B cell (primary cell): Measurements from ENCODE around the gene NDST1. TPM values are rescaled to one million over a fixed set of nuclear protein-coding genes. Genes with fewer than 3 reads are reported as not detected.

Experiments used
- ATAC-seq: fragments of 200-7000 bp; cut with Tn5 transposase; one replicate; pipeline ENCODE4 v1.10.0; 2021; ENCODE audit warnings: low read depth, mild to moderate bottlenecking, moderate number of reproducible peaks, moderate library complexity
- CTCF ChIA-PET: fragments of 350-600 bp; sonication (Branson Sonifier 250); formaldehyde crosslinking; loops from one replicate; lab custom pipeline; 2021; ENCODE audit warnings: antibody characterized with exemption, inconsistent platforms; lab: Charles Lee
- POLR2A ChIA-PET: fragments of 350-600 bp; sonication (Branson Sonifier 250); formaldehyde crosslinking; loops from one replicate; lab custom pipeline; 2021; ENCODE audit warnings: antibody characterized with exemption; lab: Charles Lee
- DNase-seq: peaks from one replicate; pipeline ENCODE4 v3.0.0; 2013
- H2AFZ ChIP-seq: 2 replicates; pipeline ENCODE4 v1.6.1; 2012; ENCODE audit warnings: mild to moderate bottlenecking, low read depth, low read length; ENCODE audit not compliant: insufficient read depth, poor library complexity, severe bottlenecking
- H3K27ac ChIP-seq, 2 donors: 1 replicate in 1 of 2; 2 replicates in 1 of 2; pipeline ENCODE4 v1.5.1; 2012 to 2013; ENCODE audit warnings: low read length in 2 of 2, mild to moderate bottlenecking in 2 of 2, moderate library complexity in 1 of 2
- H3K27me3 ChIP-seq, 4 experiments: fragments of 200-600 bp in 1 of 4; sonication (generic) in 1 of 4; replicated peaks in 1 of 4; 1 replicate in 2 of 4; 2 replicates in 2 of 4; pipeline versions ENCODE4 v1.6.1 to v1.7.0; 2013 to 2016; ENCODE audit warnings: low read length in 3 of 4, mild to moderate bottlenecking in 2 of 4, mixed read lengths in 1 of 4, moderate library complexity in 1 of 4; ENCODE audit not compliant: insufficient read depth in 4 of 4, control insufficient read depth in 3 of 4; ENCODE audit errors: control extremely low read depth in 1 of 4
- H3K36me3 ChIP-seq, 2 experiments: replicated peaks in 1 of 2; 1 replicate in 1 of 2; 2 replicates in 1 of 2; pipeline versions ENCODE4 v1.6.1 to v1.7.1; 2013; ENCODE audit warnings: low read length in 1 of 2; ENCODE audit not compliant: insufficient read depth in 2 of 2, control insufficient read depth in 1 of 2; ENCODE audit errors: control extremely low read depth in 1 of 2, extremely low read depth in 1 of 2
- H3K4me1 ChIP-seq, 2 donors: fragments of 200-600 bp in 1 of 2; sonication (generic) in 1 of 2; 1 replicate in 1 of 2; 2 replicates in 1 of 2; pipeline versions ENCODE4 v1.5.1 to v1.6.1; 2013 to 2017; ENCODE audit warnings: low read length in 2 of 2; ENCODE audit not compliant: control insufficient read depth in 2 of 2, insufficient read depth in 2 of 2
- H3K4me2 ChIP-seq: replicated peaks from 2 replicates; pipeline ENCODE3; 2012; ENCODE audit warnings: mild to moderate bottlenecking, low read depth, low read length; ENCODE audit not compliant: poor library complexity, severe bottlenecking
- H3K4me3 ChIP-seq, 5 experiments: fragments of 200-600 bp in 1 of 5; sonication (generic) in 1 of 5; 1 replicate in 3 of 5; 2 replicates in 2 of 5; pipeline versions ENCODE4 v1.5.1 to v1.7.0; 2011 to 2016; ENCODE audit warnings: low read length in 4 of 5, mild to moderate bottlenecking in 4 of 5, low read depth in 2 of 5, control low read depth in 1 of 5, moderate library complexity in 1 of 5; ENCODE audit not compliant: insufficient read depth in 1 of 5; ENCODE audit errors: control extremely low read depth in 1 of 5, extremely low read depth in 1 of 5
- H3K79me2 ChIP-seq: fragments of 200-600 bp; sonication (generic); one replicate; pipeline ENCODE4 v1.6.0; 2016; ENCODE audit warnings: low read length; ENCODE audit not compliant: control insufficient read depth, insufficient read depth
- H3K9ac ChIP-seq: fragments of 200-600 bp; sonication (generic); 2 replicates; pipeline ENCODE4 v1.6.1; 2017; ENCODE audit warnings: mild to moderate bottlenecking, low read length, moderate library complexity
- H3K9me3 ChIP-seq, 3 donors: one replicate each; pipeline versions ENCODE4 v1.6.1 to v1.7.1; 2013; ENCODE audit warnings: low read length in 2 of 3; ENCODE audit not compliant: control insufficient read depth in 2 of 3, insufficient read depth in 1 of 3; ENCODE audit errors: control extremely low read depth in 1 of 3
- H4K20me1 ChIP-seq: 2 replicates; pipeline ENCODE4 v1.6.0; 2012; ENCODE audit warnings: mild to moderate bottlenecking, low read length; ENCODE audit not compliant: insufficient read depth, control insufficient read depth, poor library complexity, severe bottlenecking
- H3K27ac Mint-ChIP-seq: one replicate; pipeline ENCODE4 v1.8.0; 2021; ENCODE audit warnings: mixed read lengths
- H3K27me3 Mint-ChIP-seq: one replicate; pipeline ENCODE4 v1.8.0; 2021; ENCODE audit warnings: mixed read lengths
- H3K4me1 Mint-ChIP-seq: one replicate; pipeline ENCODE4 v1.8.0; 2021; ENCODE audit warnings: mixed read lengths
- H3K4me3 Mint-ChIP-seq: one replicate; pipeline ENCODE4 v1.8.0; 2021; ENCODE audit warnings: mixed read lengths
- H3K9me3 Mint-ChIP-seq: one replicate; pipeline ENCODE4 v1.8.0; 2022; ENCODE audit warnings: mixed read lengths; ENCODE audit not compliant: insufficient read depth
- EZH2 ChIP-seq: IDR thresholded peaks from 2 replicates; pipeline ENCODE4 v1.6.1; 2012; ENCODE audit warnings: borderline replicate concordance, low read depth, mild to moderate bottlenecking, moderate library complexity, low read length; ENCODE audit not compliant: insufficient read depth, poor library complexity, severe bottlenecking
- WGBS: methylation state at CpG from one replicate; pipeline ENCODE4 v1.1.5; 2013; ENCODE audit warnings: missing lambda C conversion rate; ENCODE audit not compliant: insufficient coverage; 5-methylcytosine and 5-hydroxymethylcytosine counted together
- intact Hi-C: fragments of 100-400 bp; cut with micrococcal nuclease; formaldehyde crosslinking; loops from one replicate; pipeline ENCODE4 v1.10.0; 2022
- polyA plus RNA-seq: library from polyadenylated mRNA; depleted of rRNA; stranded (reverse); fragments of >200 nt; gene quantifications from 2 replicates; pipeline ENCODE4 v1.2.3, GENCODE V29; 2012
- total RNA-seq, 2 donors: library from RNA; stranded (reverse); fragments of 120-200 nt in 1 of 2; gene quantifications; 1 replicate in 1 of 2; 2 replicates in 1 of 2; pipeline versions ENCODE4 v1.2.3 to v1.2.4, GENCODE V29; 2013 to 2022
- TF ChIP-seq, protein P1 (sequence below): fragments of 200-600 bp; IDR thresholded peaks from one replicate; pipeline ENCODE4 v1.8.0; 2022; ENCODE audit warnings: antibody characterized with exemption, mild to moderate bottlenecking

Gene NDST1
- total and polyA plus RNA-seq, 2 donors (not counting 1 experiment from before 2014, with no cell fraction given) = 4.3 to 7.0 TPM

GRCh38 chr5:150599281-150599680 lies 91.3 kb downstream of the NDST1 start:
- Histone ChIP-seq H3K27ac (no peak overlapping the region), H2AFZ (no peak overlapping the region), H3K36me3 (no peaks in the 10 kb centered on the region), H4K20me1 (no peaks in the 10 kb centered on the region), H3K9me3 (no peaks in the 10 kb centered on the region), H3K27me3 (no peaks in the 10 kb centered on the region), H3K4me2 (no peak overlapping the region), H3K4me3 (no peak overlapping the region), H3K9ac (no peak overlapping the region), H3K79me2 (no peaks in the 10 kb centered on the region), H3K4me1 (no peaks in the 10 kb centered on the region)
- CTCF ChIA-PET = no interaction called here
- H3K4me1 Mint-ChIP-seq = peaks cover 3% of the 10 kb centered on the region
- H3K9me3 Mint-ChIP-seq = no peaks in the 10 kb centered on the region
- H3K4me3 Mint-ChIP-seq = no peak overlapping the region
- no peak for ATAC-seq
- intact Hi-C loops = no loop called here
- POLR2A ChIA-PET = no interaction called here
- TF ChIP-seq, protein P1, sequence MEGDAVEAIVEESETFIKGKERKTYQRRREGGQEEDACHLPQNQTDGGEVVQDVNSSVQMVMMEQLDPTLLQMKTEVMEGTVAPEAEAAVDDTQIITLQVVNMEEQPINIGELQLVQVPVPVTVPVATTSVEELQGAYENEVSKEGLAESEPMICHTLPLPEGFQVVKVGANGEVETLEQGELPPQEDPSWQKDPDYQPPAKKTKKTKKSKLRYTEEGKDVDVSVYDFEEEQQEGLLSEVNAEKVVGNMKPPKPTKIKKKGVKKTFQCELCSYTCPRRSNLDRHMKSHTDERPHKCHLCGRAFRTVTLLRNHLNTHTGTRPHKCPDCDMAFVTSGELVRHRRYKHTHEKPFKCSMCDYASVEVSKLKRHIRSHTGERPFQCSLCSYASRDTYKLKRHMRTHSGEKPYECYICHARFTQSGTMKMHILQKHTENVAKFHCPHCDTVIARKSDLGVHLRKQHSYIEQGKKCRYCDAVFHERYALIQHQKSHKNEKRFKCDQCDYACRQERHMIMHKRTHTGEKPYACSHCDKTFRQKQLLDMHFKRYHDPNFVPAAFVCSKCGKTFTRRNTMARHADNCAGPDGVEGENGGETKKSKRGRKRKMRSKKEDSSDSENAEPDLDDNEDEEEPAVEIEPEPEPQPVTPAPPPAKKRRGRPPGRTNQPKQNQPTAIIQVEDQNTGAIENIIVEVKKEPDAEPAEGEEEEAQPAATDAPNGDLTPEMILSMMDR = no peak
- TF ChIP-seq EZH2 = no peak
- H3K27ac Mint-ChIP-seq = no peak overlapping the region
- DNase-seq = no peak
- peaks cover 4% of the 10 kb centered on the region for H3K27me3 Mint-ChIP-seq
- 79% methylated on average over 4 of the region's 5 CpGs for WGBS

GRCh38 chr5:150599917-150600511 lies 92.1 kb downstream of the NDST1 start:
- Mint-ChIP-seq H3K27ac (no peak overlapping the region), H3K9me3 (no peaks in the 10 kb centered on the region), H3K4me1 (peaks cover 3% of the 10 kb centered on the region), H3K27me3 (peaks cover 6% of the 10 kb centered on the region), H3K4me3 (no peak overlapping the region)
- Histone ChIP-seq H3K4me3 (no peak overlapping the region), H3K36me3 (no peaks in the 10 kb centered on the region), H3K27me3 (no peaks in the 10 kb centered on the region), H3K9ac (no peak overlapping the region), H3K4me2 (no peak overlapping the region), H2AFZ (no peak overlapping the region), H3K27ac (no peak overlapping the region), H3K4me1 (no peaks in the 10 kb centered on the region), H3K9me3 (no peaks in the 10 kb centered on the region), H3K79me2 (no peaks in the 10 kb centered on the region), H4K20me1 (no peaks in the 10 kb centered on the region)
- 77% methylated on average over 10 of the region's 11 CpGs for WGBS
- ATAC-seq (no peak), DNase-seq (no peak)
- no peak for TF ChIP-seq EZH2
- TF ChIP-seq, protein P1 = no peak
- intact Hi-C loops = no loop called here
- CTCF ChIA-PET = no interaction called here
- POLR2A ChIA-PET = no interaction called here
